HG02973 (cell line): ENCODE data around the gene OR6N1.
A peak's percentile ranks its signal among the peaks of the same experiment; 100 is the strongest.

Experiments
- ATAC-seq: cut with Tn5 transposase; IDR thresholded peaks from one replicate; pipeline ENCODE4 v1.9.1; 2021; ENCODE audit warnings: moderate library complexity; ENCODE audit not compliant: unreplicated experiment

The OR6N1 gene, protein sequence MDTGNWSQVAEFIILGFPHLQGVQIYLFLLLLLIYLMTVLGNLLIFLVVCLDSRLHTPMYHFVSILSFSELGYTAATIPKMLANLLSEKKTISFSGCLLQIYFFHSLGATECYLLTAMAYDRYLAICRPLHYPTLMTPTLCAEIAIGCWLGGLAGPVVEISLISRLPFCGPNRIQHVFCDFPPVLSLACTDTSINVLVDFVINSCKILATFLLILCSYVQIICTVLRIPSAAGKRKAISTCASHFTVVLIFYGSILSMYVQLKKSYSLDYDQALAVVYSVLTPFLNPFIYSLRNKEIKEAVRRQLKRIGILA

DNA sequence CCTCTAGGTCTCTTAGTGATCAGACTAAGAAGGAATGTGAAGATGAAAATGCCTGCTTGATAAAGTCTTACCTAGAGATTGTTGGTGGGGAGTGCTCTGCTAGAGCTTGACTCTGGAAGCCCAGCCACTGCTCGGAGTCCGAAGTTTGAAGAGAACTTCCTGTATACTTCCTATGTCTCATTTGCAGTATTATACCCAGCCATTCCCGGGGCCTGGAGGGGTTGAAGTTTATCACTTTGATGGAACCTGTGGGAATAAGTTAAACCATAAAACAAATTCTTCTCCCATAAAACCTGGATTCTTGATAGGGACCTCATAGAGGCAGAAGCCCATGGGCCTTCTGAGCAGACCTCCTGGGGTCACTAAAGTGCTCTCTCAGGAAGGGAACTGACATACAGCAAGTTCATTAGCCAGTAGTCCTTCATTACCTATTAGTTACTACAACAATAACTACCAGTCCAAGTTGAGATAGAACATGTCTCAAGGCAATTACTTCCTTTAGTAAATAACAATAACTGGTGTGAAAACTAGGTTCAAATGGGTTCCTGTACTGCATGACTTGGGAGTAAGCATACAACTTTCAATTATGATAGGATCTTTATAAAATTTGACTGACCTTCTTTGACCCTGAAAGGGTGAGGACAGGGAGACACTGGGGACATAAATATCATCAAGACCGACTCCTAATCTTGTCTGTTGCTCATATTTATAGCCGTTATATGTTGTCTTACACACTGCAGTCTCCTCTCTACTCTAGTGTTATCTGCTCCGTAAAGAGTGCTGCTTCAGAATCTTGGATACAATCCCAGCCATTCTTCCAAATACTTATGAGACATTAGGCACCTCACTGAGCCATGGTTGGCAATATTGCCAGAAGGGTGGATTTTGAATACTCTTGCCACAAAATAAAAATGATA, at the start of gene OR6N1:
Gene OR6N1, minus strand, starts transcription at position 246 of the 917 bp plus-strand sequence. CDS start 5,513 bp downstream, outside the sequence.
- ATAC-seq: no peak

GRCh38 chr1:158821723-158822122, 49.7 kb upstream of the OR6N1 start:
- ATAC-seq: no peak

DNA sequence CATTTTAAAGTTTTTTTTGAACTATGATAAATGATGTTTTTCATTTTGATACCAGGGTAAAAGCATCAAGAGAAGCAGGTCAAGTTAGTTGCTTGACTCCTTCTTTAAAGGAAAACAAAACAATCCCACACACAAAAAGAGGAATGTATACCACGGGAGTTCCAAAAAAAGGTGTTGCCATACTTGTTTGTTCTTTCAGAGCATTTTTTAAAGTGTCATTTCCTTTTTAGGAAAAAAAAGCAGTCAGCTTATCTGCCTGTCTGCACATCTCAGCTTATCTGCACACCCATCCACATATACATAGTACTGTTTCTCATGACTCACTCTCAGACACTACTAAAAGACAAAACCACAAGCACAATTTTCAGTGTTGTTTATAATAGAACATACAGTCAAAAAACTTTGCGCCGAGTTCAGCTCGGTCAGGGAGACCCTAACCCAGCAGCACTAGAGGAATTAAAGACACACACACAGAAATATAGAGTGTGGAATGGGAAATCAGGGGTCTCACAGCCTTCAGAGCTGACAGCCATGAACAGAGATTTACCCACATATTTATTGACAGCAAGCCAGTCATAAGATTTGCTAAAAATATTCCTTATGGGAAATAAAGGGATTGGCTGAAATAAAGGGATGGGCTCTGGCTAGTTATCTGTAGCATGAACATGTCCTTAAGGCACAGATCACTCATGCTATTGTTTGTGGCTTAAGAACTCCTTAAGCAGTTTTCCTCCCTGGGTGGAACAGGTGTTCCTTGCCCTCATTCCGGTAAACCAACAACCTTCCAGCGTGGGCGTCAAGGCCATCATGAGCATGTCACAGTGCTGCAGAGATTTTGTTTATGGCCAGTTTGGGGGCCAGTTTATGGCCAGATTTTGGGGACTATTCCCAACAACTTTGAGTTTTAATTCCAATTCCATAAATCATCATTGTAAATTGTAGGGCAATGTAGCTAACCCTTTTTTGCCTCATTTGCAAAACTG, 47.8 kb upstream of the OR6N1 start:
- ATAC-seq: peak; percentile 77

DNA sequence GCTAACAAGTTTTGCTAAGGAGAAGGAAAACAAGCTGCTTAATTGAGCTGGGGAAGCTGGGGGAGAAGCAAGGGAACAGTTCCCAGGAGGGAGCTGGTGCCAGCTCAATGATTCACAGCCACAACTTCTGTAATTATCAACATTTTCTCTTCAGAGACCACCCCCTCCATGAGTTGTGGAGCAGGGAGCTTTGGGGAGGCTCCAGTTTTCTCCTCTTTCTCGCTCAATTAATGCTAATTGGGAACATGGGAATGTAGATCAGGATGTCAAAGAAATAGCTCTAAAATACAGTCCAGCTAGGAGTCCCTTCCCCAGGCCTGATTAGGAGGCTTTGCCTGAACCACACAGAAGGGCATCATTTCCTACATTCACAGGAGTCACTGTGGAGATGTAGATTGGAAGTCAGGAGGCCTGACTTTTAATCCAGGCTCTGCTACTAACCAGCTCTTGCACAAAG, 47.0 kb upstream of the OR6N1 start:
- ATAC-seq: no peak

DNA sequence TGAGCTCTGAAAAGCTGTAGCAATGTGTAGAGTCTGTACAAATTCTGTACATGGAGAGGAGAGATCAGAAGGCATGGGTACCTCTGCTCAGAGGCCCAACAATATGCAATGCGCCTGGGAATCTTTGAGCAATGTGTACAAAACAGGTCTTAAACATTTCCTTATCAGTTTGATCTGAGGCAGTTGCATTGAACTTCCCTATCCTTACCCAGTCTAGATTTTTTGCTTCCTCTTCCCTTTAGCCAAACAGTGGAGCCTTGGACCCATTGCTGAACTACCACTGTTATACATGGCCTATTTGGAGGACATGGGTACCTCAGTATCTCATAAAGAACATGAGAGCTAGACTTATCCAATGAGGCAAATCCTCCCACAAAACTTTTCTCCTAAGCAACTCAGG, 46.6 kb upstream of the OR6N1 start:
- ATAC-seq: no peak

GRCh38 chr1:158814970-158815369, 43.0 kb upstream of the OR6N1 start:
- no peak for ATAC-seq

- ATAC-seq: no peak
Measured at GRCh38 chr1:158813164-158813563, 41.2 kb upstream of the OR6N1 start.

GRCh38 chr1:158812336-158812735, 40.3 kb upstream of the OR6N1 start:
- no peak for ATAC-seq

DNA sequence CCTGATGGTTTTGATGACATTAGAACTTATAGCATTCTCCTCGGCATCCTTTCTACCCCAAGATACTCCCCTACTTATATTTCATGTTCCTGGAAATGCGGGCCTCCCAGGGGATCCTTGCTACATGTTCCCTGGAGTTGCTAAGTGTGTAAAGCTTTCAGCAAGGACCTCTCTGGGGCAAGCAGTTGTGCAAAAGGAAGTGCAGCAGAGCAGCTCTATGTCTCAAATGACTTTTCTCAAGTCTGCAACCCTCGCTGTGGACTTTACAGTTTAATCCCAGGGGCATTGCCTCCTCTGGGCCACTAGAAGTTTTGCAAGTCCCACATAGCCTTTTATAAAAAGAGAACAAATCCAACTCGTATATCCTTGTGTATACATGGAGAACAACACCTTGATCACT, 38.3 kb upstream of the OR6N1 start:
- ATAC-seq: no peak

GRCh38 chr1:158809862-158810261, 37.9 kb upstream of the OR6N1 start:
- no peak for ATAC-seq

GRCh38 chr1:158809256-158809655, 37.3 kb upstream of the OR6N1 start:
- ATAC-seq: no peak

GRCh38 chr1:158806916-158807536, 35.0 kb upstream of the OR6N1 start:
- ATAC-seq: no peak

- no peak for ATAC-seq
Measured at GRCh38 chr1:158803678-158804077, 31.7 kb upstream of the OR6N1 start.

DNA sequence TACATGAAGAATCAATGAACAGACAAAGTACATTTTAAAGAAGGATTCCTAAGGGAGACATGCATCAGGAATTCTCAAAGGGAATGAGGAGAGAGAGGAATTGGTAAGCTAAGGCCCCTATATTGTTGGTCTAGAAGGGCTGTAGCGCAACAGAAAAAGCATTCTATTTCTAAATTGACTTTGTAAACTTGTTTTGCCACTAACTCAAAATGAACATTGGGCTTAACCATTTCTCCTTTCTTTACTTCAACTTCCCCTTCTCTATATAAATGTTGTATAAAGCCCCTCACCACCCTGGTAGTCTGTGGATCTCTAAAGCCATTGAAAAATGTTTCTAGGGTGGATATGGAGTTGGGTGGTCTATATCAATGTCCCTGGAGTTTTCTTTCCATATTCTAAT, 29.4 kb upstream of the OR6N1 start:
- no peak for ATAC-seq

GRCh38 chr1:158800526-158800925, 28.5 kb upstream of the OR6N1 start:
- no peak for ATAC-seq

GRCh38 chr1:158799689-158800088, 27.7 kb upstream of the OR6N1 start:
- ATAC-seq: no peak

GRCh38 chr1:158798531-158798930, 26.5 kb upstream of the OR6N1 start:
- no peak for ATAC-seq

- no peak for ATAC-seq
Measured at GRCh38 chr1:158794247-158794646, 22.3 kb upstream of the OR6N1 start.

GRCh38 chr1:158793604-158794003, 21.6 kb upstream of the OR6N1 start:
- peak; percentile 53 for ATAC-seq

- no peak for ATAC-seq
Measured at GRCh38 chr1:158781104-158781503, 9.1 kb upstream of the OR6N1 start, which contains the start of gene OR6N2. TSS of gene OR6N2 (minus strand) at chr1:158781204. CDS start at chr1:158777635, 3,569 bp downstream.
